Measurements from ENCODE around the gene SNX8. TPM values are rescaled to one million over a fixed set of nuclear protein-coding genes. Genes with fewer than 3 reads are reported as not detected.
"Not testable (repeated sequence)": the region's sequence is repeated elsewhere in the genome, so short reads cannot be mapped to it uniquely, and the experiment has no call there.

SNX8 gene
- total and polyA plus RNA-seq, 2 of the 13 experiments (the other 11 are each of a cell fraction or from before 2014, with no cell fraction given), result 20.6 to 45.2 TPM

DNA sequence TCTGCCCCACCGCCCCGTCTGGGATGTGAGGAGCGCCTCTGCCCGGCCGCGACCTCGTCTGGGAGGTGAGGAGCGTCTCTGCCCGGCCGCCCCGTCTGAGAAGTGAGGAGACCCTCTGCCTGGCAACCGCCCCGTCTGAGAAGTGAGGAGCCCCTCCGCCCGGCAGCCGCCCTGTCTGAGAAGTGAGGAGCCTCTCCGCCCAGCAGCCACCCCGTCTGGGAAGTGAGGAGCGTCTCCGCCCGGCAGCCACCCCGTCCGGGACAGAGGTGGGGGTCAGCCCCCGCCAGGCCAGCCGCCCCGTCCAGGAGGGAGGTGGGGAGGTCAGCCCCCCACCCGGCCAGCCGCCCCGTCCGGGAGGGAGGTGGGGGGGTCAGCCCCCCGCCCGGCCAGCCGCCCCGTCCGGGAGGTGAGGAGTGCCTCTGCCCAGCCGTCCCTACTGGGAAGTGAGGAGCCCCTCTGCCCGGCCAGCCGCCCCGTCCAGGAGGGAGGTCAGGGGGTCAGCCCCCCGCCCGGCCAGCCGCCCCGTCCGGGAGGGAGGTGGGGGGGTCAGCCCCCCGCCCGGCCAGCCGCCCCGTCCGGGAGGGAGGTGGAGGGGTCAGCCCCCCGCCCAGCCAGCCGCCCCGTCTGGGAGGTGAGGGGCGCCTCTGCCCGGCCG is 11.4 kb downstream of the SNX8 start:
- ATAC-seq; H3K36me3 ChIP-seq (replicated peaks in 1 of 2; ENCODE audit: control insufficient read depth in 1 of 2, insufficient read depth in 2 of 2, low read length in 2 of 2); BruUV-seq (replicated peaks); intact Hi-C loops (cut with micrococcal nuclease; ENCODE audit: unreplicated experiment); CTCF ChIA-PET (ENCODE audit: low intra/inter-chr PET ratio, low total read pairs); H3K4me2 ChIP-seq (ENCODE audit: low read depth, low read length); H3K27ac ChIP-seq (ENCODE audit: extremely low read length, insufficient read depth, low read length); H3K27me3 ChIP-seq (ENCODE audit: control insufficient read depth in 1 of 2, insufficient read depth in 2 of 2, low read length in 2 of 2); FAIRE-seq; H2AFZ ChIP-seq (ENCODE audit: low read length); H3K4me3 ChIP-seq (replicated peaks in 1 of 3; ENCODE audit: insufficient read depth in 1 of 3, low read depth in 2 of 3, low read length in 3 of 3); DNase-seq (ENCODE audit: low spot score); H3K9ac ChIP-seq (ENCODE audit: insufficient read depth, low read depth, low read length); H3K9me3 ChIP-seq (ENCODE audit: low read length); POLR2A ChIA-PET; H4K20me1 ChIP-seq (ENCODE audit: insufficient read depth, low read length): not testable (repeated sequence)
- Histone ChIP-seq H3K4me1 (ENCODE audit: insufficient read depth, low read length) (peaks cover 23% of the 10 kb centered on the region), H3K79me2 (ENCODE audit: insufficient read depth, low read length) (peaks cover 49% of the 10 kb centered on the region)
- in situ Hi-C loops (cut with HindIII; ENCODE audit: extremely low pct_ligation_motif_present, low pct_unique_long_range_greater_than_20kb), result loop anchor here (10.0 kb wide), 1 partner anchor 48 kb away; no protein-coding TSS in a partner anchor
- 100% methylated on average over 1 of the region's 55 CpGs for WGBS (ENCODE audit: low lambda C conversion rate)

DNA sequence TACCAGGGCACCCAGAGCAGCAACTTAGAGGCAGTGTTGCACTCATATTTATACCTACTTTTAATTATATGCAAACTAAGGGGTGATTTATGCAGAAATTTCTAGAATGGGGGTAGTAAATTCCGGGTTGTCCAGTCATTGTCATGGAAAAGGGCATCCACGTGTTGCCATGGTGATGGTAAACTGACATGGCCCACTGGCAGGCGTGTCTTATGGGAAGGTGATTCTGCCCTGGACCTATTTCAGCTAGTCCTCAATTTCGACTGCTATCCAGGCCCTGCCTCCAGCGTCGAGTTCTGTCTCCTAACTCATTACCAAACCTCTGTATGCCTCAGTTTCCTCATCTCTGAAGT is 12.8 kb downstream of the SNX8 start:
- no peak for FAIRE-seq
- in situ Hi-C loops (cut with HindIII; ENCODE audit: extremely low pct_ligation_motif_present, low pct_unique_long_range_greater_than_20kb), result loop anchor here (10.0 kb wide), 1 partner anchor 47 kb away; no protein-coding TSS in a partner anchor
- no TSS peak for BruUV-seq (replicated peaks)
- TF ChIP-seq HOXA9 (CRISPR knock-in tag; IDR thresholded peaks at IDR 0.05; ENCODE audit: borderline replicate concordance), result no peak
- TF ChIP-seq FOXA3 (CRISPR knock-in tag; IDR thresholded peaks at IDR 0.05), result no peak
- TF ChIP-seq RFX1 (IDR thresholded peaks at IDR 0.05), result no peak
- TF ChIP-seq, protein P1, sequence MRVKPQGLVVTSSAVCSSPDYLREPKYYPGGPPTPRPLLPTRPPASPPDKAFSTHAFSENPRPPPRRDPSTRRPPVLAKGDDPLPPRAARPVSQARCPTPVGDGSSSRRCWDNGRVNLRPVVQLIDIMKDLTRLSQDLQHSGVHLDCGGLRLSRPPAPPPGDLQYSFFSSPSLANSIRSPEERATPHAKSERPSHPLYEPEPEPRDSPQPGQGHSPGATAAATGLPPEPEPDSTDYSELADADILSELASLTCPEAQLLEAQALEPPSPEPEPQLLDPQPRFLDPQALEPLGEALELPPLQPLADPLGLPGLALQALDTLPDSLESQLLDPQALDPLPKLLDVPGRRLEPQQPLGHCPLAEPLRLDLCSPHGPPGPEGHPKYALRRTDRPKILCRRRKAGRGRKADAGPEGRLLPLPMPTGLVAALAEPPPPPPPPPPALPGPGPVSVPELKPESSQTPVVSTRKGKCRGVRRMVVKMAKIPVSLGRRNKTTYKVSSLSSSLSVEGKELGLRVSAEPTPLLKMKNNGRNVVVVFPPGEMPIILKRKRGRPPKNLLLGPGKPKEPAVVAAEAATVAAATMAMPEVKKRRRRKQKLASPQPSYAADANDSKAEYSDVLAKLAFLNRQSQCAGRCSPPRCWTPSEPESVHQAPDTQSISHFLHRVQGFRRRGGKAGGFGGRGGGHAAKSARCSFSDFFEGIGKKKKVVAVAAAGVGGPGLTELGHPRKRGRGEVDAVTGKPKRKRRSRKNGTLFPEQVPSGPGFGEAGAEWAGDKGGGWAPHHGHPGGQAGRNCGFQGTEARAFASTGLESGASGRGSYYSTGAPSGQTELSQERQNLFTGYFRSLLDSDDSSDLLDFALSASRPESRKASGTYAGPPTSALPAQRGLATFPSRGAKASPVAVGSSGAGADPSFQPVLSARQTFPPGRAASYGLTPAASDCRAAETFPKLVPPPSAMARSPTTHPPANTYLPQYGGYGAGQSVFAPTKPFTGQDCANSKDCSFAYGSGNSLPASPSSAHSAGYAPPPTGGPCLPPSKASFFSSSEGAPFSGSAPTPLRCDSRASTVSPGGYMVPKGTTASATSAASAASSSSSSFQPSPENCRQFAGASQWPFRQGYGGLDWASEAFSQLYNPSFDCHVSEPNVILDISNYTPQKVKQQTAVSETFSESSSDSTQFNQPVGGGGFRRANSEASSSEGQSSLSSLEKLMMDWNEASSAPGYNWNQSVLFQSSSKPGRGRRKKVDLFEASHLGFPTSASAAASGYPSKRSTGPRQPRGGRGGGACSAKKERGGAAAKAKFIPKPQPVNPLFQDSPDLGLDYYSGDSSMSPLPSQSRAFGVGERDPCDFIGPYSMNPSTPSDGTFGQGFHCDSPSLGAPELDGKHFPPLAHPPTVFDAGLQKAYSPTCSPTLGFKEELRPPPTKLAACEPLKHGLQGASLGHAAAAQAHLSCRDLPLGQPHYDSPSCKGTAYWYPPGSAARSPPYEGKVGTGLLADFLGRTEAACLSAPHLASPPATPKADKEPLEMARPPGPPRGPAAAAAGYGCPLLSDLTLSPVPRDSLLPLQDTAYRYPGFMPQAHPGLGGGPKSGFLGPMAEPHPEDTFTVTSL (CRISPR knock-in tag; IDR thresholded peaks at IDR 0.05; ENCODE audit: borderline replicate concordance), result no peak
- TF ChIP-seq MBNL3 (CRISPR knock-in tag; conservative IDR thresholded peaks at IDR 0.05), result no peak
- no peak for TF ChIP-seq POGZ (CRISPR knock-in tag; IDR thresholded peaks at IDR 0.05)
- TF ChIP-seq, protein P2, sequence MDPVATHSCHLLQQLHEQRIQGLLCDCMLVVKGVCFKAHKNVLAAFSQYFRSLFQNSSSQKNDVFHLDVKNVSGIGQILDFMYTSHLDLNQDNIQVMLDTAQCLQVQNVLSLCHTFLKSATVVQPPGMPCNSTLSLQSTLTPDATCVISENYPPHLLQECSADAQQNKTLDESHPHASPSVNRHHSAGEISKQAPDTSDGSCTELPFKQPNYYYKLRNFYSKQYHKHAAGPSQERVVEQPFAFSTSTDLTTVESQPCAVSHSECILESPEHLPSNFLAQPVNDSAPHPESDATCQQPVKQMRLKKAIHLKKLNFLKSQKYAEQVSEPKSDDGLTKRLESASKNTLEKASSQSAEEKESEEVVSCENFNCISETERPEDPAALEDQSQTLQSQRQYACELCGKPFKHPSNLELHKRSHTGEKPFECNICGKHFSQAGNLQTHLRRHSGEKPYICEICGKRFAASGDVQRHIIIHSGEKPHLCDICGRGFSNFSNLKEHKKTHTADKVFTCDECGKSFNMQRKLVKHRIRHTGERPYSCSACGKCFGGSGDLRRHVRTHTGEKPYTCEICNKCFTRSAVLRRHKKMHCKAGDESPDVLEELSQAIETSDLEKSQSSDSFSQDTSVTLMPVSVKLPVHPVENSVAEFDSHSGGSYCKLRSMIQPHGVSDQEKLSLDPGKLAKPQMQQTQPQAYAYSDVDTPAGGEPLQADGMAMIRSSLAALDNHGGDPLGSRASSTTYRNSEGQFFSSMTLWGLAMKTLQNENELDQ (CRISPR knock-in tag; IDR thresholded peaks at IDR 0.05; ENCODE audit: borderline replicate concordance), result no peak
- TF ChIP-seq SALL2 (CRISPR knock-in tag; IDR thresholded peaks at IDR 0.05), result no peak
- TF ChIP-seq TAF1 (CRISPR knock-in tag; IDR thresholded peaks at IDR 0.05), result no peak
- no peak for TF ChIP-seq ZNF616 (CRISPR knock-in tag; IDR thresholded peaks at IDR 0.05; ENCODE audit: low read depth)
- TF ChIP-seq RNF2 (conservative IDR thresholded peaks at IDR 0.05; ENCODE audit: low read depth), result no peak

More for the DNA sequence above, 12.8 kb downstream of the SNX8 start:
- Histone ChIP-seq H3K4me1 (ENCODE audit: insufficient read depth, low read length) (peaks cover 23% of the 10 kb centered on the region), H3K4me2 (ENCODE audit: low read depth, low read length) (no peak overlapping the region), H3K79me2 (ENCODE audit: insufficient read depth, low read length) (peaks cover 47% of the 10 kb centered on the region), H3K27ac (ENCODE audit: extremely low read length, insufficient read depth, low read length) (no peak overlapping the region), H3K9me3 (ENCODE audit: low read length) (no peaks in the 10 kb centered on the region), H2AFZ (ENCODE audit: low read length) (no peak overlapping the region), H4K20me1 (ENCODE audit: insufficient read depth, low read length) (no peaks in the 10 kb centered on the region), H3K36me3 (replicated peaks in 1 of 2; ENCODE audit: control insufficient read depth in 1 of 2, insufficient read depth in 2 of 2, low read length in 2 of 2) (no peaks in the 10 kb centered on the region), H3K9ac (ENCODE audit: insufficient read depth, low read depth, low read length) (no peak overlapping the region), H3K27me3 (ENCODE audit: control insufficient read depth in 1 of 2, insufficient read depth in 2 of 2, low read length in 2 of 2) (no peaks in the 10 kb centered on the region), H3K4me3 (replicated peaks in 1 of 3; ENCODE audit: insufficient read depth in 1 of 3, low read depth in 2 of 3, low read length in 3 of 3) (no peak overlapping the region)
- intact Hi-C loops (cut with micrococcal nuclease; ENCODE audit: unreplicated experiment), result no loop called here
- ATAC-seq (no peak), DNase-seq (ENCODE audit: low spot score) (no peak)
- CTCF ChIA-PET (ENCODE audit: low intra/inter-chr PET ratio, low total read pairs), result no interaction called here
- POLR2A ChIA-PET, result no interaction called here
- WGBS (ENCODE audit: low lambda C conversion rate), result 98% methylated on average over 6 of the region's 6 CpGs

Measured in HepG2 (cell line).